ENCODE results near the gene RTCA. TPM values are rescaled to one million over a fixed set of nuclear protein-coding genes. Genes with fewer than 3 reads are reported as not detected.
"Not testable (repeated sequence)": the region's sequence is repeated elsewhere in the genome, so short reads cannot be mapped to it uniquely, and the experiment has no call there.

Gene RTCA
- total and polyA plus RNA-seq, 11 donors: 21.3 to 54.6 (median 36.3) TPM

- TF ChIP-seq POLR2A (IDR thresholded peaks at IDR 0.05): no peak
- no peak for TF ChIP-seq CTCF (IDR thresholded peaks at IDR 0.05)
- ATAC-seq: no peak
- H3K27me3 ChIP-seq: no peaks in the 10 kb centered on the region
- DNase-seq: no peak
- no peaks in the 10 kb centered on the region for H3K9me3 ChIP-seq
- peaks cover 0 to 90% (median 76%) of the 10 kb centered on the region in 9 donors for H3K36me3 ChIP-seq
- H3K4me1 ChIP-seq: peaks cover 0 to 12% (median 0%) of the 10 kb centered on the region in 12 donors
- no peak overlapping the region for H3K4me3 ChIP-seq
- 94 to 98% (median 97%) methylated on average over 2 of the region's 2 CpGs for WGBS, 4 donors
- no peak overlapping the region for H3K27ac ChIP-seq
- intact Hi-C loops (cut with DNase I): loop anchor here in 1 of 10 donors (5.0 kb wide), 1 partner anchor 167 kb away; no protein-coding TSS in a partner anchor
Observed at GRCh38 chr1:100290291-100290690, 24.3 kb downstream of the RTCA start.

- 3 to 15% (median 7%) methylated on average over 1 of the region's 1 CpG for WGBS, 4 donors
- intact Hi-C loops (cut with DNase I): loop anchor here in 1 of 10 donors (5.0 kb wide), 1 partner anchor 165 kb away; no protein-coding TSS in a partner anchor
- DNase-seq: no peak
- no peaks in the 10 kb centered on the region for H3K27me3 ChIP-seq
- peak in 3 of 4 donors; percentile 49 to 54 (median 49) for ATAC-seq
- H3K9me3 ChIP-seq: no peaks in the 10 kb centered on the region
- H3K4me1 ChIP-seq: peaks cover 0 to 12% (median 0%) of the 10 kb centered on the region in 12 donors
- H3K27ac ChIP-seq: peak overlapping the region in 6 of 12 donors; percentile 18 to 55 (median 36)
- H3K36me3 ChIP-seq: peaks cover 0 to 71% (median 53%) of the 10 kb centered on the region in 9 donors
- TF ChIP-seq POLR2A (IDR thresholded peaks at IDR 0.05): no peak
- no peak for TF ChIP-seq CTCF (IDR thresholded peaks at IDR 0.05)
- no peak overlapping the region for H3K4me3 ChIP-seq
Observed at GRCh38 chr1:100292711-100293110, 26.7 kb downstream of the RTCA start.

GRCh38 chr1:100296140-100296539 is 30.1 kb downstream of the RTCA start:
- TF ChIP-seq POLR2A (IDR thresholded peaks at IDR 0.05): no peak
- no peak for TF ChIP-seq CTCF (IDR thresholded peaks at IDR 0.05)
- H3K4me3 ChIP-seq: no peak overlapping the region
- DNase-seq (no peak), ATAC-seq (no peak)
- 93 to 97% (median 96%) methylated on average over 8 of the region's 8 CpGs for WGBS, 4 donors
- intact Hi-C loops (cut with DNase I): no loop called here
- peaks cover 0 to 12% (median 0%) of the 10 kb centered on the region in 12 donors for H3K4me1 ChIP-seq
- no peaks in the 10 kb centered on the region for H3K9me3 ChIP-seq
- H3K27ac ChIP-seq: no peak overlapping the region
- H3K27me3 ChIP-seq: no peaks in the 10 kb centered on the region
- peaks cover 0 to 36% (median 23%) of the 10 kb centered on the region in 9 donors for H3K36me3 ChIP-seq

GRCh38 chr1:100296997-100297396 is 31.0 kb downstream of the RTCA start:
- ATAC-seq; intact Hi-C loops (cut with DNase I); H3K27me3 ChIP-seq; H3K4me3 ChIP-seq; DNase-seq; H3K9me3 ChIP-seq; H3K27ac ChIP-seq: not testable (repeated sequence)
- Histone ChIP-seq H3K4me1 (peaks cover 0 to 12% (median 0%) of the 10 kb centered on the region in 12 donors), H3K36me3 (peaks cover 0 to 28% (median 14%) of the 10 kb centered on the region in 9 donors)

- Histone ChIP-seq H3K4me1 (no peaks in the 10 kb centered on the region), H3K4me3 (no peak overlapping the region), H3K27ac (no peak overlapping the region), H3K9me3 (no peaks in the 10 kb centered on the region), H3K36me3 (peaks cover 0 to 13% (median 3%) of the 10 kb centered on the region in 9 donors), H3K27me3 (no peaks in the 10 kb centered on the region)
- DNase-seq: no peak
- 87 to 95% (median 92%) methylated on average over 4 of the region's 4 CpGs for WGBS, 4 donors
- no peak for ATAC-seq
- TF ChIP-seq POLR2A (IDR thresholded peaks at IDR 0.05) (no peak), CTCF (IDR thresholded peaks at IDR 0.05) (no peak)
- intact Hi-C loops (cut with DNase I): no loop called here
Observed at GRCh38 chr1:100298512-100298911, 32.5 kb downstream of the RTCA start.

All from heart left ventricle (tissue), 16 donors.